Hippocampal formation (tissue), 2 donors: ENCODE results near the gene TMEM208.

Source experiments
- DNase-seq, 2 donors: peaks; one replicate each; lab custom pipeline; 2025; lab: John Stamatoyannopoulos, UW

Gene TMEM208

GRCh38 chr16:67236563-67237395 is 9.8 kb downstream of the TMEM208 start:
- no peak for DNase-seq

GRCh38 chr16:67237396-67238277 is 10.7 kb downstream of the TMEM208 start:
- no peak for DNase-seq

- no peak for DNase-seq
These were observed 11.3 kb downstream of the TMEM208 start for GRCh38 chr16:67238278-67238575.

GRCh38 chr16:67238806-67239470 is 12.0 kb downstream of the TMEM208 start:
- DNase-seq = no peak

GRCh38 chr16:67240506-67240905 is 13.6 kb downstream of the TMEM208 start:
- DNase-seq = no peak

- no peak for DNase-seq
These were observed 14.3 kb downstream of the TMEM208 start for GRCh38 chr16:67241008-67241900.

- no peak for DNase-seq
These were observed 15.3 kb downstream of the TMEM208 start for GRCh38 chr16:67242138-67242730.

GRCh38 chr16:67243481-67243880 is 16.6 kb downstream of the TMEM208 start:
- no peak for DNase-seq

GRCh38 chr16:67244387-67245185 is 17.7 kb downstream of the TMEM208 start:
- peak; percentile 22 to 41 for DNase-seq

GRCh38 chr16:67245186-67245585 is 18.3 kb downstream of the TMEM208 start:
- DNase-seq = no peak

GRCh38 chr16:67245674-67246080 is 18.7 kb downstream of the TMEM208 start:
- no peak for DNase-seq

- peak in 1 of 2 donors; percentile 45 for DNase-seq
These were observed 19.3 kb downstream of the TMEM208 start for GRCh38 chr16:67246081-67246755.

GRCh38 chr16:67246756-67247191 is 19.8 kb downstream of the TMEM208 start:
- DNase-seq = no peak

- peak; percentile 82 to 87 for DNase-seq
These were observed 20.5 kb downstream of the TMEM208 start, which contains the start of gene FHOD1 for GRCh38 chr16:67247192-67248072. Gene FHOD1 (minus strand): TSS chr16:67247481. CDS start chr16:67247410, 71 bp downstream.

GRCh38 chr16:67248073-67248400 is 21.1 kb downstream of the TMEM208 start:
- no peak for DNase-seq

- DNase-seq = no peak
These were observed 21.7 kb downstream of the TMEM208 start, which contains the start of gene SLC9A5 for GRCh38 chr16:67248401-67249177. Gene SLC9A5 (plus strand): TSS chr16:67248979. CDS start chr16:67249015, 36 bp downstream.

GRCh38 chr16:67249178-67250044 is 22.5 kb downstream of the TMEM208 start:
- no peak for DNase-seq
